SH-SY5Y (cell line): ENCODE results near the gene SYPL2.

Experiments
- GATA2 ChIP-seq: IDR thresholded peaks from 2 replicates; pipeline ENCODE4 v1.6.1; 2011; ENCODE audit warnings: mild to moderate bottlenecking, low read depth, low read length
- GATA3 ChIP-seq: IDR thresholded peaks from 2 replicates; pipeline ENCODE4 v1.6.1; 2011; ENCODE audit warnings: low read depth, mild to moderate bottlenecking, low read length, moderate library complexity

DNA sequence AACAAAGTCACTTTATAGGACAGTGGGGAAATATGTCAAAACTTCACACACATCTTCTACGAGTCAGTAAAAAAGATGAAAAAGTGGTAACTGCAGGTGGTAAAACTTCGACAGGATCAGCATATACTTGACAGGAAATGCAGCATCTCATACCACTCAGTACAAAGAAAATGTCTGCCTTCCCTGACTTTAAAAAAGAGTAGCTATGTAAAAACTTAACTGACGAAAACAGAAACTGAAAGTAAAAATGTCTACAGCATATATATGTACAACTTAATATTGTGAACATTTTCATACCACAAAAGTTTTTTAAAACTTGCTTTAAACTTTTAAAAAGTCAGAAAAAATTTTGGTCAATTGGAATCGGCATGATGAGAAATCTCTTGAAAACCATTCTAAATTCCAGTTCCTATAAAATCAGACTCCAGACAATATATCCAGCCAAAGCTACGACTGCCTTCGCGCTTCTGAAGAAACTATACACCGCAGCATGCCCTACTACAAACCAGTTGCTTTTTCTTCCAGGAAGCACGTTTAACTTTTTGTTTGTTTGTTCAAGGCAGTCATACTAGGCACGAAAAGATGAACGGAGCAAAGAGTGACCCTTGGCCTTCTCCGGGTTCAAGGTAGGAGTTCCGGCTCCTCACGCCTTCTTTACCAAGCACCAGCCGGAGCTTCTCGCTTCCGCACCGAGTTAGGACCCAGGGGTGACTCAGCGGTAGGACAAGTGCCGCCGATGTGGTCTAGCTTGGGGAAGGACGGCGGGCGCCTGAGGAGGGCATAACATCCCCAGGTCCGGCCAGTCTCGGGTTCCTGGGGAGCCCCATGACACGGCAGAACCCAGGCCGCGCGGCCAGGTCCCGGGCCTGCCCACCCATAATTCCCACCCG, 40.7 kb upstream of the SYPL2 start:
- TF ChIP-seq GATA3, result no peak
- TF ChIP-seq GATA2, result no peak
